Effector CD4-positive, alpha-beta T cell (primary cell): ENCODE measurements around the gene ATP7B.
"Not testable (repeated sequence)": the region's sequence is repeated elsewhere in the genome, so short reads cannot be mapped to it uniquely, and the experiment has no call there.

Experiments
- DNase-seq: peaks from one replicate; pipeline ENCODE4 v3.0.0-alpha.2; 2020
- total RNA-seq: gene quantifications from one replicate; lab custom pipeline; 2026; lab: John Stamatoyannopoulos, UW

ATP7B gene
- total RNA-seq = 0.75 reads per million

GRCh38 chr13:52010890-52011631, at the start of gene ATP7B:
Gene ATP7B, minus strand, starts transcription at chr13:52011450. Its CDS starts 113 bp downstream, at chr13:52011337.
- DNase-seq = peak; percentile 17

- no peak for DNase-seq
These were observed 42.2 kb upstream of the ATP7B start for GRCh38 chr13:52053460-52053859.

- no peak for DNase-seq
These were observed 40.1 kb upstream of the ATP7B start for GRCh38 chr13:52051400-52051799.

GRCh38 chr13:52048516-52048915, 37.3 kb upstream of the ATP7B start:
- DNase-seq = no peak

GRCh38 chr13:52047463-52047862, 36.2 kb upstream of the ATP7B start:
- DNase-seq = no peak

- no peak for DNase-seq
These were observed 32.4 kb upstream of the ATP7B start for GRCh38 chr13:52043675-52044074.

- DNase-seq = no peak
These were observed 24.8 kb upstream of the ATP7B start for GRCh38 chr13:52036037-52036436.

- DNase-seq = no peak
These were observed 23.5 kb upstream of the ATP7B start for GRCh38 chr13:52034616-52035226.

GRCh38 chr13:52033039-52033438, 21.8 kb upstream of the ATP7B start:
- DNase-seq = no peak

GRCh38 chr13:52030401-52030800, 19.2 kb upstream of the ATP7B start:
- DNase-seq = not testable (repeated sequence)

- no peak for DNase-seq
These were observed 18.3 kb upstream of the ATP7B start for GRCh38 chr13:52029569-52029968.

- no peak for DNase-seq
These were observed 16.6 kb upstream of the ATP7B start for GRCh38 chr13:52027832-52028231.

- no peak for DNase-seq
These were observed 15.0 kb upstream of the ATP7B start for GRCh38 chr13:52026246-52026626.

- no peak for DNase-seq
These were observed 14.4 kb upstream of the ATP7B start for GRCh38 chr13:52025475-52026245.

- no peak for DNase-seq
These were observed 13.2 kb upstream of the ATP7B start, which contains the start of gene UTP14C for GRCh38 chr13:52024481-52024880. Gene UTP14C, plus strand, starts transcription at chr13:52024691. Its CDS starts 4,114 bp downstream, at chr13:52028805.

- DNase-seq = no peak
These were observed 11.1 kb upstream of the ATP7B start for GRCh38 chr13:52022356-52022755.

GRCh38 chr13:52020191-52020590, 8.9 kb upstream of the ATP7B start:
- DNase-seq = no peak

GRCh38 chr13:52016296-52016695, 5.0 kb upstream of the ATP7B start:
- no peak for DNase-seq

- no peak for DNase-seq
These were observed 1.2 kb upstream of the ATP7B start for GRCh38 chr13:52012512-52012836.

GRCh38 chr13:52011632-52012511, 622 bp upstream of the ATP7B start, which contains the start of gene ALG11:
Gene ALG11, plus strand, starts transcription at chr13:52012398. Its CDS starts 21 bp downstream, at chr13:52012419.
- DNase-seq = peak; percentile 99

- DNase-seq = no peak
These were observed 1.3 kb downstream of the ATP7B start for GRCh38 chr13:52009946-52010345.

GRCh38 chr13:52006523-52007245, 4.6 kb downstream of the ATP7B start:
- no peak for DNase-seq
